ENCODE data around the gene C7orf33.

DNA sequence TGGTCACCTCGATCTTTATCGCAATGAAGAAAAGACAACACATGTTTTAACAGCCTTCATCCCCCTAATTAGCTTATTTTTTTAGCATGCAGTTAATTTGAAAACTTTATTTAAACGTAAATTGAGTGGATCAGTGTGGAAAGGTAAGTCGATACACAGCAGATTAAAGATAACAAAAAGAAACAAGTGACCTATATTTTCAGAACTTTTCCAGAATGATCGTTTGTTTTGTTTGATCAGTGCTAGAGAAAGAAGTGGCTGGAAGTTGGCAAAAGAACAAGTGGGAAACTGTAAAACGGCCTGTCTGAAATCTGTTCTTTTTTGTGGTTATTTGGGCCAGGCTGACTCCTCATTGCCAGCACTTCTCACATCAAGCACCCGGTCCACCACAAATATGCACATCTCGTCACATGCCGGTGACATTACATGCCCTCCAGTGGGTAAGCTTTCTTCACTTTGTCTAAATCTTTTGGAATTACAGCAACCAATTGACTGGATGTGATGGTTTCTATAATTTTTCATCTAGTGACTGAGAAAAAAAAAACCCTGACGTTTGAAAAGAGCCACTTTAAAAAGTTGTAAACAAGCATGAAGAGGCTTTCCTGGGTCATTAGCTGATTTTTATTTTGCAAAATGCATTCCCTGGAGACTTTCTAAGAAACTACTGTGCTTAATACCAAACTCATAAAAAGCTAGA is 33.2 kb downstream of the C7orf33 start:
- TF ChIP-seq, protein P1, sequence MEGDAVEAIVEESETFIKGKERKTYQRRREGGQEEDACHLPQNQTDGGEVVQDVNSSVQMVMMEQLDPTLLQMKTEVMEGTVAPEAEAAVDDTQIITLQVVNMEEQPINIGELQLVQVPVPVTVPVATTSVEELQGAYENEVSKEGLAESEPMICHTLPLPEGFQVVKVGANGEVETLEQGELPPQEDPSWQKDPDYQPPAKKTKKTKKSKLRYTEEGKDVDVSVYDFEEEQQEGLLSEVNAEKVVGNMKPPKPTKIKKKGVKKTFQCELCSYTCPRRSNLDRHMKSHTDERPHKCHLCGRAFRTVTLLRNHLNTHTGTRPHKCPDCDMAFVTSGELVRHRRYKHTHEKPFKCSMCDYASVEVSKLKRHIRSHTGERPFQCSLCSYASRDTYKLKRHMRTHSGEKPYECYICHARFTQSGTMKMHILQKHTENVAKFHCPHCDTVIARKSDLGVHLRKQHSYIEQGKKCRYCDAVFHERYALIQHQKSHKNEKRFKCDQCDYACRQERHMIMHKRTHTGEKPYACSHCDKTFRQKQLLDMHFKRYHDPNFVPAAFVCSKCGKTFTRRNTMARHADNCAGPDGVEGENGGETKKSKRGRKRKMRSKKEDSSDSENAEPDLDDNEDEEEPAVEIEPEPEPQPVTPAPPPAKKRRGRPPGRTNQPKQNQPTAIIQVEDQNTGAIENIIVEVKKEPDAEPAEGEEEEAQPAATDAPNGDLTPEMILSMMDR (IDR thresholded peaks at IDR 0.05): no peak
- no peak for TF ChIP-seq POLR2A (IDR thresholded peaks at IDR 0.05)
